Gastroesophageal sphincter (tissue), 4 donors: ENCODE results near the gene RBFA. TPM values are rescaled to one million over a fixed set of nuclear protein-coding genes. Genes with fewer than 3 reads are reported as not detected.

Source experiments
- ATAC-seq: fragments of 150-250 bp; one replicate; pipeline ENCODE4 v1.9.1; 2016; ENCODE audit warnings: mild to moderate bottlenecking, moderate library complexity
- H3K27ac ChIP-seq, 4 donors: fragments of 200-600 bp; sonication (generic) in 3 of 4; 1 replicate in 3 of 4; 2 replicates in 1 of 4; pipeline ENCODE4 v1.5.1; 2016 to 2019
- H3K27me3 ChIP-seq: fragments of 200-600 bp; sonication (generic); one replicate; pipeline ENCODE4 v1.5.1; 2019
- H3K36me3 ChIP-seq, 2 donors: fragments of 200-600 bp; sonication (generic); one replicate each; pipeline ENCODE4 v1.5.1; 2019; ENCODE audit warnings: control low read depth in 1 of 2
- H3K4me1 ChIP-seq, 3 donors: fragments of 200-600 bp; sonication (generic); 1 replicate in 2 of 3; 2 replicates in 1 of 3; pipeline ENCODE4 v1.5.1; 2016 to 2019; ENCODE audit warnings: control low read depth in 2 of 3
- H3K4me3 ChIP-seq, 2 donors: fragments of 200-600 bp; sonication (generic); one replicate each; pipeline ENCODE4 v1.5.1; 2019; ENCODE audit warnings: mild to moderate bottlenecking in 1 of 2, moderate library complexity in 1 of 2
- H3K9me3 ChIP-seq, 3 donors: fragments of 200-600 bp; sonication (generic); one replicate each; pipeline ENCODE4 v1.5.1; 2017 to 2019; ENCODE audit warnings: control low read depth in 2 of 3
- CTCF ChIP-seq, 4 experiments: fragments of 200-600 bp in 2 of 4; fragments of 450-650 bp in 2 of 4; sonication (generic) in 1 of 4; IDR thresholded peaks; one replicate each; pipeline ENCODE4 v1.5.1; 2017 to 2019; ENCODE audit warnings: antibody characterized with exemption in 4 of 4, mild to moderate bottlenecking in 2 of 4, moderate library complexity in 2 of 4
- EP300 ChIP-seq: sonication (generic); formaldehyde crosslinking; IDR thresholded peaks from one replicate; pipeline ENCODE4 v1.6.1; 2017; ENCODE audit warnings: antibody characterized with exemption, mild to moderate bottlenecking
- POLR2A ChIP-seq, 2 donors: fragments of 450-650 bp; IDR thresholded peaks; one replicate each; pipeline ENCODE4 v1.6.1; 2017; ENCODE audit warnings: antibody characterized with exemption in 2 of 2, mild to moderate bottlenecking in 2 of 2, moderate library complexity in 1 of 2
- POLR2AphosphoS5 ChIP-seq: sonication (generic); formaldehyde crosslinking; IDR thresholded peaks from one replicate; pipeline ENCODE4 v1.6.1; 2017; ENCODE audit warnings: antibody characterized with exemption
- WGBS, 2 donors: methylation state at CpG; one replicate each; pipeline ENCODE4 v1.1.5; 2018; ENCODE audit warnings: low coverage in 1 of 2; 5-methylcytosine and 5-hydroxymethylcytosine counted together
- total RNA-seq, 4 donors: library from RNA; depleted of rRNA; stranded (reverse); fragments of >200 nt; gene quantifications; one replicate each; pipeline ENCODE4 v1.1.0, GENCODE V29; 2016

RBFA gene, protein sequence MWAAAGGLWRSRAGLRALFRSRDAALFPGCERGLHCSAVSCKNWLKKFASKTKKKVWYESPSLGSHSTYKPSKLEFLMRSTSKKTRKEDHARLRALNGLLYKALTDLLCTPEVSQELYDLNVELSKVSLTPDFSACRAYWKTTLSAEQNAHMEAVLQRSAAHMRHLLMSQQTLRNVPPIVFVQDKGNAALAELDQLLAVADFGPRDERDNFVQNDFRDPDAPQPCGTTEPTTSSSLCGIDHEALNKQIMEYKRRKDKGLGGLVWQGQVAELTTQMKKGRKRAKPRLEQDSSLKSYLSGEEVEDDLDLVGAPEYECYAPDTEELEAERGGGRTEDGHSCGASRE
- total RNA-seq, result 10 to 100 TPM; 27.0 to 38.8 (median 32.7) TPM

DNA sequence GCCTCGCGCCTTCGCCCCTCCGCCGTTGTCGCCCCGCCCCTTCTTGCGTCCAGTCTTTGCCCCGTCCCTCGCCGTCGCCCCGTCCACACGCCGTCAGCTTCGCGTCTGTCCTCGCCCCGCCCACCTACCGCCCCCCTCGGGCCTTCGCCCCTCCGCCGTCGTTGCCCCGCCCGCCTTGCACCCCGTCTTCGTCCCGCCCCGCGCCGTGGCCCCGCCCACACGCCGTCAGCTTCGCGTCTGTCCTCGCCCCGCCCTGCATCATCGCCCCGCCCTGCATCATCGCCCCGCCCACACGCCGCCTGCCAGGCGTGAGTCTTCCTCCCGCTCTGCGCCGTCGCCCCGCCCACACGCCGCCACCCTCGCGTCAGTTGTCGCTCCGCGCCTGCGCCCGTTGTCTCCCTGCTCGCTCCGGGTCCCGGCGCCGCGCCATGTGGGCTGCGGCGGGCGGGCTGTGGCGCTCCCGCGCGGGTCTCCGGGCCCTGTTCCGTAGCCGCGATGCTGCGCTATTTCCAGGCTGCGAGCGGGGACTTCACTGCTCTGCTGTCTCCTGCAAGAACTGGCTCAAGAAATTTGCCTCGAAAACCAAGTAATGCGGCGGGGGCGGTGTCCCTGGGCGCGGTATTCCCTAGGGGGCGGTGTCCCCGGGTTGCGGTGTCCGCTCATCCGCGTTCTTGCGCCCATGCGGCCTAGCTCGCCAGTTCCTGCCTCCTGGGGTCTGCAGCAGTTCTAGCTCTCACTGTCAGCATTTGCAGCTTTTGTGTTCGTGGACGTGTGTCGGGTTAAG is at the start of gene RBFA:
Gene RBFA, plus strand, starts transcription at position 367 of the 784 bp plus-strand sequence. Its CDS starts 62 bp downstream, at position 429.
- H3K36me3 ChIP-seq, result peaks cover 0 to 24% of the 10 kb centered on the region in 2 donors
- ATAC-seq, result peak; percentile 92
- no peaks in the 10 kb centered on the region for H3K27me3 ChIP-seq
- H3K4me3 ChIP-seq, result peak within 1 kb of the TSS; percentile 61 to 74
- TF ChIP-seq POLR2A (IDR thresholded peaks at IDR 0.05) (peak; percentile 38 to 39), EP300 (no peak), CTCF (IDR thresholded peaks at IDR 0.05) (peak in 3 of 4 experiments; percentile 58 to 80 (median 69)), POLR2AphosphoS5 (peak; percentile 50)
- peaks cover 0 to 25% (median 7%) of the 10 kb centered on the region in 3 donors for H3K4me1 ChIP-seq
- H3K27ac ChIP-seq, result peak within 1 kb of the TSS; percentile 44 to 91 (median 88)
- WGBS, 2 donors, result 0% methylated on average over 7 to 12 of the region's 99 CpGs
- H3K9me3 ChIP-seq, result peaks cover 0 to 10% (median 0%) of the 10 kb centered on the region in 3 donors

- H3K4me3 ChIP-seq, result no peak overlapping the region
- H3K36me3 ChIP-seq, result peaks cover 0 to 25% of the 10 kb centered on the region in 2 donors
- no peak overlapping the region for H3K27ac ChIP-seq
- TF ChIP-seq EP300 (no peak), CTCF (IDR thresholded peaks at IDR 0.05) (no peak), POLR2A (IDR thresholded peaks at IDR 0.05) (no peak), POLR2AphosphoS5 (no peak)
- 81 to 88% methylated on average over 9 to 11 of the region's 12 CpGs for WGBS, 2 donors
- peaks cover 0 to 55% (median 15%) of the 10 kb centered on the region in 3 donors for H3K4me1 ChIP-seq
- no peak for ATAC-seq
- H3K27me3 ChIP-seq, result no peaks in the 10 kb centered on the region
- H3K9me3 ChIP-seq, result no peaks in the 10 kb centered on the region
These were observed 49.1 kb upstream of the RBFA start for GRCh38 chr18:79985172-79985571.

DNA sequence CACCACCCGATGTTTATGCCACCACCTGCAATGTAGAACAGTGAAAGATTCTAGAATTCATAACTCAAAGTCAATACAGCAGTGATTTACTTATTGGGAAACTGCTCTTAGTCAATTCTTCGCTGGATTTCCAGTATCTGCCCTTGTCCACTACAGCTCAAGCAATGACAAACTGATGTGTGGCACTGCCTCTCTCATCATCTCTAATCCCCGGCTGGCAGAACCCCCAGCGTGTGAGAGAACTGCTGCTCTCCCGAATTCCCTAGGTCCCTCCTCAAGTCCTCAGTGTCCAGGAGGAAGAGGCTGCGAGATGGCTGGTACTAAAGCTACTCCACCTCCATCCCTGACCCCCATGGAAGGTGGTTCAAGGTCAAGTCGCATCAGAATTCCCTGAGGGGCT is 47.5 kb upstream of the RBFA start:
- H3K9me3 ChIP-seq, result no peaks in the 10 kb centered on the region
- no peak for TF ChIP-seq POLR2A (IDR thresholded peaks at IDR 0.05)
- TF ChIP-seq CTCF (IDR thresholded peaks at IDR 0.05), result no peak
- TF ChIP-seq EP300, result no peak
- TF ChIP-seq POLR2AphosphoS5, result no peak
- no peak for ATAC-seq
- peaks cover 0 to 25% of the 10 kb centered on the region in 2 donors for H3K36me3 ChIP-seq
- 86% methylated on average over 2 of the region's 7 CpGs; no CpG with 5 or more reads in 1 of the 2 donors for WGBS, 2 donors
- peak overlapping the region in 1 of 4 donors; percentile 99 for H3K27ac ChIP-seq
- H3K4me1 ChIP-seq, result peaks cover 0 to 53% (median 15%) of the 10 kb centered on the region in 3 donors
- no peaks in the 10 kb centered on the region for H3K27me3 ChIP-seq
- peak overlapping the region in 1 of 2 donors; percentile 94 for H3K4me3 ChIP-seq

GRCh38 chr18:79987566-79987965 is 46.7 kb upstream of the RBFA start:
- peaks cover 0 to 44% (median 15%) of the 10 kb centered on the region in 3 donors for H3K4me1 ChIP-seq
- TF ChIP-seq EP300 (no peak), POLR2AphosphoS5 (no peak), CTCF (IDR thresholded peaks at IDR 0.05) (no peak), POLR2A (IDR thresholded peaks at IDR 0.05) (no peak)
- peak overlapping the region; percentile 84 to 94 for H3K4me3 ChIP-seq
- H3K9me3 ChIP-seq, result no peaks in the 10 kb centered on the region
- H3K27me3 ChIP-seq, result no peaks in the 10 kb centered on the region
- peak overlapping the region in 3 of 4 donors; percentile 90 to 99 (median 98) for H3K27ac ChIP-seq
- WGBS, 2 donors, result 0% methylated on average over 5 to 6 of the region's 6 CpGs
- peaks cover 0 to 25% of the 10 kb centered on the region in 2 donors for H3K36me3 ChIP-seq
- ATAC-seq, result no peak
